HepG2 (cell line): Measurements from ENCODE around the gene ABCC1. TPM values are rescaled to one million over a fixed set of nuclear protein-coding genes. Genes with fewer than 3 reads are reported as not detected.

ENCODE experiments used
- ATAC-seq: fragments of 200-7000 bp; cut with Tn5 transposase; 3 replicates; pipeline ENCODE4 v1.9.1; 2020; ENCODE audit warnings: mild to moderate bottlenecking, moderate library complexity
- BruUV-seq: library from RNA; stranded (reverse); fragments of 400-500 nt; replicated peaks from 2 replicates; lab custom pipeline; 2021; lab: Mats Ljungman, UMichigan
- CTCF ChIA-PET: fragments of 300-600 bp; formaldehyde crosslinking; extraction: SDS; loops from one replicate; lab custom pipeline; 2021; ENCODE audit warnings: low total read pairs, inconsistent platforms, low intra/inter-chr PET ratio; lab: Yijun Ruan, JAX
- POLR2A ChIA-PET: fragments of 350-600 bp; sonication (Branson Sonifier 250); formaldehyde crosslinking; loops from one replicate; lab custom pipeline; 2020; ENCODE audit warnings: antibody characterized with exemption, inconsistent platforms; lab: Yijun Ruan, JAX
- DNase-seq: peaks from one replicate; pipeline ENCODE4 v3.0.0-alpha.2; 2015; ENCODE audit warnings: low spot score
- FAIRE-seq: peaks from 3 replicates; lab custom pipeline; 2011; peaks lifted over from hg19 to GRCh38; lab: Jason Lieb, UNC
- H2AFZ ChIP-seq: one replicate; pipeline ENCODE4 v1.6.1; 2011; ENCODE audit warnings: low read length, inconsistent platforms
- H3K27ac ChIP-seq: fragments of 300-600 bp; 3 replicates; pipeline ENCODE4 v1.8.0; 2011; ENCODE audit warnings: mixed run types, mild to moderate bottlenecking, mixed read lengths, low read length, inconsistent platforms; ENCODE audit not compliant: insufficient read depth; ENCODE audit errors: extremely low read length
- H3K27me3 ChIP-seq, 2 experiments: fragments of 200-600 bp in 1 of 2; 2 replicates in 1 of 2; 3 replicates in 1 of 2; pipeline versions ENCODE4 v1.6.0 to v1.8.0; 2011; ENCODE audit warnings: low read length in 2 of 2, mild to moderate bottlenecking in 2 of 2, moderate library complexity in 2 of 2, inconsistent platforms in 1 of 2; ENCODE audit not compliant: insufficient read depth in 2 of 2, control insufficient read depth in 1 of 2
- H3K36me3 ChIP-seq, 2 experiments: fragments of 200-600 bp in 1 of 2; replicated peaks in 1 of 2; 2 replicates in 1 of 2; 3 replicates in 1 of 2; pipeline versions ENCODE4 v1.5.1 to v1.8.0; 2011; ENCODE audit warnings: low read length in 2 of 2, inconsistent platforms in 1 of 2; ENCODE audit not compliant: insufficient read depth in 2 of 2, control insufficient read depth in 1 of 2
- H3K4me1 ChIP-seq: 2 replicates; pipeline ENCODE4 v1.5.1; 2012; ENCODE audit warnings: low read length, inconsistent platforms; ENCODE audit not compliant: insufficient read depth
- H3K4me2 ChIP-seq: 2 replicates; pipeline ENCODE4 v1.6.0; 2011; ENCODE audit warnings: low read depth, low read length, inconsistent platforms
- H3K4me3 ChIP-seq, 3 experiments: fragments of 200-600 bp in 1 of 3; sonication (generic), shearing (Covaris generic) in 1 of 3; replicated peaks in 1 of 3; 2 replicates each; pipeline ENCODE4 v1.5.1; 2011 to 2016; ENCODE audit warnings: low read length in 3 of 3, inconsistent platforms in 2 of 3, low read depth in 2 of 3, mild to moderate bottlenecking in 2 of 3, control low read depth in 1 of 3, mixed read lengths in 1 of 3; ENCODE audit not compliant: insufficient read depth in 1 of 3
- H3K79me2 ChIP-seq: one replicate; pipeline ENCODE4 v1.6.1; 2011; ENCODE audit warnings: low read length, inconsistent platforms; ENCODE audit not compliant: insufficient read depth
- H3K9ac ChIP-seq: 2 replicates; pipeline ENCODE4 v1.6.0; 2011; ENCODE audit warnings: mild to moderate bottlenecking, low read depth, low read length, inconsistent platforms; ENCODE audit not compliant: insufficient read depth
- H3K9me3 ChIP-seq: 2 replicates; pipeline ENCODE4 v1.5.1; 2012; ENCODE audit warnings: mild to moderate bottlenecking, low read length
- H4K20me1 ChIP-seq: 2 replicates; pipeline ENCODE4 v1.6.0; 2011; ENCODE audit warnings: inconsistent platforms, mild to moderate bottlenecking, low read length, moderate library complexity; ENCODE audit not compliant: insufficient read depth
- AHDC1 ChIP-seq: sonication (generic); formaldehyde crosslinking; IDR thresholded peaks from 2 replicates; pipeline ENCODE4 v1.5.1; 2020; ENCODE audit warnings: mild to moderate bottlenecking, missing genetic modification reagents, borderline replicate concordance
- BCLAF1 ChIP-seq: fragments of 450-650 bp; IDR thresholded peaks from 2 replicates; pipeline ENCODE4 v1.6.1; 2017; ENCODE audit warnings: mild to moderate bottlenecking
- ETS1 ChIP-seq: sonication (generic); formaldehyde crosslinking; IDR thresholded peaks from 2 replicates; pipeline ENCODE4 v1.4.0; 2020; ENCODE audit warnings: missing genetic modification reagents
- MZF1 ChIP-seq: sonication (generic); formaldehyde crosslinking; IDR thresholded peaks from 2 replicates; pipeline ENCODE4 v1.8.1; 2023; ENCODE audit warnings: mild to moderate bottlenecking, missing genetic modification reagents, borderline replicate concordance
- PREB ChIP-seq: sonication (generic); formaldehyde crosslinking; IDR thresholded peaks from 2 replicates; pipeline ENCODE4 v1.4.0; 2020; ENCODE audit warnings: missing genetic modification reagents
- SPEN ChIP-seq: sonication (generic); formaldehyde crosslinking; IDR thresholded peaks from 2 replicates; pipeline ENCODE4 v1.5.1; 2020; ENCODE audit warnings: low read depth, mild to moderate bottlenecking, missing genetic modification reagents
- U2AF2 ChIP-seq: fragments of 200-400 bp; formaldehyde crosslinking; IDR thresholded peaks from 2 replicates; pipeline ENCODE4 v1.6.1; 2017; ENCODE audit warnings: low read depth, mild to moderate bottlenecking, low read length
- XRCC5 ChIP-seq: fragments of 200-400 bp; formaldehyde crosslinking; optimal IDR thresholded peaks from 2 replicates; pipeline ENCODE3; 2017; ENCODE audit warnings: mild to moderate bottlenecking, low read length
- ZNF709 ChIP-seq: sonication (generic); formaldehyde crosslinking; IDR thresholded peaks from 2 replicates; pipeline ENCODE4 v1.5.0; 2020; ENCODE audit warnings: mild to moderate bottlenecking, missing genetic modification reagents
- WGBS: methylation state at CpG from one replicate; pipeline ENCODE4 v1.1.6; 2017; ENCODE audit warnings: low lambda C conversion rate; 5-methylcytosine and 5-hydroxymethylcytosine counted together
- in situ Hi-C: cut with HindIII; loops from 2 replicates; pipeline ENCODE4 v1.10.0; 2017; ENCODE audit warnings: low pct_unique_long_range_greater_than_20kb; ENCODE audit not compliant: extremely low pct_ligation_motif_present
- intact Hi-C: fragments of 100-400 bp; cut with micrococcal nuclease; formaldehyde crosslinking; loops from one replicate; pipeline ENCODE4 v1.10.0; 2022; ENCODE audit not compliant: unreplicated experiment
- polyA plus RNA-seq, 8 experiments: library from polyadenylated mRNA; depleted of rRNA in 3 of 8; stranded (reverse) in 7 of 8; unstranded in 1 of 8; fragments of >200 nt; fragmentation: Illumina TruSeq in 4 of 8; extraction: Trizol in 4 of 8; gene quantifications; 2 replicates each; pipeline versions ENCODE4 v1.2.1 to v1.2.3, GENCODE V29; 2011 to 2016; ENCODE audit warnings: low read depth in 4 of 8, missing spikeins in 1 of 8, mixed read lengths in 1 of 8; ENCODE audit not compliant: insufficient read depth in 1 of 8
- total RNA-seq, 5 experiments: library from RNA; depleted of rRNA; stranded (reverse); fragments of >200 nt; fragmentation: Illumina TruSeq; extraction: Trizol; gene quantifications; 2 replicates each; pipeline ENCODE4 v1.2.3, GENCODE V29; 2016; ENCODE audit warnings: low read depth in 1 of 5

The ABCC1 gene
- total and polyA plus RNA-seq, 2 of the 13 experiments (the other 11 are each of a cell fraction or from before 2014, with no cell fraction given), result 13.0 to 30.6 TPM

GRCh38 chr16:16016388-16016964 lies 67.1 kb downstream of the ABCC1 start (continued):
- TF ChIP-seq AHDC1 (CRISPR knock-in tag) (no peak), MZF1 (CRISPR knock-in tag) (no peak)

GRCh38 chr16:16017812-16018211 lies 68.4 kb downstream of the ABCC1 start:
- Histone ChIP-seq H3K9ac (no peak overlapping the region), H4K20me1 (peaks cover 8% of the 10 kb centered on the region; the same call in 1 of the 2 replicates), H3K36me3 (peaks cover 31 to 59% of the 10 kb centered on the region in 2 experiments), H3K4me2 (no peak overlapping the region), H3K4me1 (peaks cover 37% of the 10 kb centered on the region), H3K27ac (no peak overlapping the region), H3K9me3 (no peaks in the 10 kb centered on the region), H3K79me2 (no peaks in the 10 kb centered on the region), H2AFZ (no peak overlapping the region), H3K27me3 (no peaks in the 10 kb centered on the region), H3K4me3 (no peak overlapping the region)
- FAIRE-seq (no peak), DNase-seq (no peak), ATAC-seq (no peak)
- CTCF ChIA-PET, result no interaction called here
- intact Hi-C loops (no loop called here), in situ Hi-C loops (no loop called here)
- WGBS, result 89% methylated on average over 3 of the region's 3 CpGs
- POLR2A ChIA-PET, result no interaction called here
- BruUV-seq, result no TSS peak
- TF ChIP-seq SPEN (CRISPR knock-in tag), result no peak
- TF ChIP-seq ETS1 (CRISPR knock-in tag), result no peak
- TF ChIP-seq BCLAF1, result no peak
- TF ChIP-seq XRCC5, result no peak
- TF ChIP-seq ZNF709 (CRISPR knock-in tag), result no peak
- TF ChIP-seq PREB, result no peak
- no peak for TF ChIP-seq U2AF2
